AG04450 (cell line): ENCODE results near the gene NEDD4. TPM values are rescaled to one million over a fixed set of nuclear protein-coding genes. Genes with fewer than 3 reads are reported as not detected.
"Not testable (repeated sequence)": the region's sequence is repeated elsewhere in the genome, so short reads cannot be mapped to it uniquely, and the experiment has no call there.

Source experiments
- CTCF ChIA-PET: fragments of 300-600, 350-600 bp; formaldehyde crosslinking; extraction: SDS; loops from one replicate; lab custom pipeline; 2022; ENCODE audit warnings: antibody characterized with exemption, inconsistent platforms; lab: Charles Lee
- POLR2A ChIA-PET: fragments of 350-600 bp; formaldehyde crosslinking; extraction: SDS; loops from one replicate; lab custom pipeline; 2021; ENCODE audit warnings: antibody characterized with exemption, inconsistent platforms; lab: Yijun Ruan, JAX
- DNase-seq: peaks from one replicate; pipeline ENCODE4 v3.0.0-alpha.2; 2011; ENCODE audit warnings: low read depth, low spot score
- H3K27ac ChIP-seq: one replicate; pipeline ENCODE4 v1.5.1; 2012; ENCODE audit warnings: low read depth, low read length, control low read depth
- H3K27me3 ChIP-seq: one replicate; pipeline ENCODE4 v1.6.0; 2012; ENCODE audit warnings: low read length; ENCODE audit not compliant: control insufficient read depth, insufficient read depth
- H3K4me3 ChIP-seq: 2 replicates; pipeline ENCODE4 v1.5.1; 2011; ENCODE audit warnings: mild to moderate bottlenecking, low read depth, low read length, control low read depth
- H3K9me3 ChIP-seq: 2 replicates; pipeline ENCODE4 v1.5.1; 2012; ENCODE audit warnings: low read length; ENCODE audit not compliant: control insufficient read depth, insufficient read depth
- polyA plus RNA-seq: library from polyadenylated mRNA; depleted of rRNA; stranded (reverse); fragments of >200 nt; gene quantifications from 2 replicates; pipeline ENCODE4 v1.2.3, GENCODE V29; 2011
- TF ChIP-seq, protein P1 (sequence below): IDR thresholded peaks from 2 replicates; pipeline ENCODE4 v1.5.1; 2011; ENCODE audit warnings: low read depth, low read length, control low read depth, inconsistent platforms

Gene NEDD4
- polyA plus RNA-seq, 1 experiment = 57.8 TPM

DNA sequence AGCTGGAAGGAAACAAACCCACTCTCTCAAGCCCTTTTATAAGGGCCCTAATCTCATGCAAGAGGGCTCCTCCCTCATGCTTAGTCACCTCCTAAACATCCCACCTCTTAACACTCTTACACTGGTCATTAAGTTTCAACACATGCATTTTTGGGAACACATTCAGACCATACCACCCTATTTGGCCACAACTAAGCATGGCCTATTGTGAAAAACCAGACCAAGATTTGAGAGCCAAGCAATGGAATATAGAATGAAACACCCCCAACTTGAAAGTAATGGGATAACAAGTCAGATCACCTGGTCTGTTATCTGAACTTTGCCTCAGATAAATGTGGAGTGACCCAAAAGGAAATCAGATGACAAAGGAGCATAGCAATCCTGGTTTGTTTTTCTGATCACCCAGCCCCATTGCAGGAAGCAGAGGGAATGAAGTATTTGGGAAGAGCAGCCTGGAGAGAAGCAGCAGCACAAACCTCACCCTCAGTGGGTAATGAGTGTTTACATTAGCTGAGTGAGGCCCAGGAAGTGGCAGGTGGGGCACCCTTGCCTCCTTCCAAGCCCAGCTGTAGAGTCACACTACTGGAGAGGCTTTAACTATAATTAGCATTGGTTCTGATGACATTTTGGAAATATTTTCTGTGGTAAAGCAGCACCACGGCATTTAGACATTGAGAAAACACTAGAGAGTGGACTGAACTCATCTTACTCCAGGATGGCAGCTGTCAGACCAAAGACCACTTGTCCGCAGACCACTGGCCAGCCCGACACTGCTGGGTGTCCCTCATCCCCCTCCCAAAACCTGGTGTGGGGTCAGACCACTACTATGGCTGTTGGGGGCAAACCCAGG is 201.6 kb downstream of the NEDD4 start:
- TF ChIP-seq, protein P1, sequence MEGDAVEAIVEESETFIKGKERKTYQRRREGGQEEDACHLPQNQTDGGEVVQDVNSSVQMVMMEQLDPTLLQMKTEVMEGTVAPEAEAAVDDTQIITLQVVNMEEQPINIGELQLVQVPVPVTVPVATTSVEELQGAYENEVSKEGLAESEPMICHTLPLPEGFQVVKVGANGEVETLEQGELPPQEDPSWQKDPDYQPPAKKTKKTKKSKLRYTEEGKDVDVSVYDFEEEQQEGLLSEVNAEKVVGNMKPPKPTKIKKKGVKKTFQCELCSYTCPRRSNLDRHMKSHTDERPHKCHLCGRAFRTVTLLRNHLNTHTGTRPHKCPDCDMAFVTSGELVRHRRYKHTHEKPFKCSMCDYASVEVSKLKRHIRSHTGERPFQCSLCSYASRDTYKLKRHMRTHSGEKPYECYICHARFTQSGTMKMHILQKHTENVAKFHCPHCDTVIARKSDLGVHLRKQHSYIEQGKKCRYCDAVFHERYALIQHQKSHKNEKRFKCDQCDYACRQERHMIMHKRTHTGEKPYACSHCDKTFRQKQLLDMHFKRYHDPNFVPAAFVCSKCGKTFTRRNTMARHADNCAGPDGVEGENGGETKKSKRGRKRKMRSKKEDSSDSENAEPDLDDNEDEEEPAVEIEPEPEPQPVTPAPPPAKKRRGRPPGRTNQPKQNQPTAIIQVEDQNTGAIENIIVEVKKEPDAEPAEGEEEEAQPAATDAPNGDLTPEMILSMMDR = no peak
- Histone ChIP-seq H3K27me3 (peaks cover 5% of the 10 kb centered on the region), H3K9me3 (peaks cover 8% of the 10 kb centered on the region), H3K27ac (peak overlapping the region; percentile 42), H3K4me3 (no peak overlapping the region)
- POLR2A ChIA-PET = interaction anchor here (1.6 kb wide), 1 partner anchor 16 kb away, joined by 4 read pairs; no protein-coding TSS in a partner anchor
- DNase-seq = no peak
- CTCF ChIA-PET = interaction anchor here (1.5 to 1.6 kb wide), 2 partner anchors 17 to 19 kb away, joined by 3 to 4 read pairs; no protein-coding TSS in a partner anchor

DNA sequence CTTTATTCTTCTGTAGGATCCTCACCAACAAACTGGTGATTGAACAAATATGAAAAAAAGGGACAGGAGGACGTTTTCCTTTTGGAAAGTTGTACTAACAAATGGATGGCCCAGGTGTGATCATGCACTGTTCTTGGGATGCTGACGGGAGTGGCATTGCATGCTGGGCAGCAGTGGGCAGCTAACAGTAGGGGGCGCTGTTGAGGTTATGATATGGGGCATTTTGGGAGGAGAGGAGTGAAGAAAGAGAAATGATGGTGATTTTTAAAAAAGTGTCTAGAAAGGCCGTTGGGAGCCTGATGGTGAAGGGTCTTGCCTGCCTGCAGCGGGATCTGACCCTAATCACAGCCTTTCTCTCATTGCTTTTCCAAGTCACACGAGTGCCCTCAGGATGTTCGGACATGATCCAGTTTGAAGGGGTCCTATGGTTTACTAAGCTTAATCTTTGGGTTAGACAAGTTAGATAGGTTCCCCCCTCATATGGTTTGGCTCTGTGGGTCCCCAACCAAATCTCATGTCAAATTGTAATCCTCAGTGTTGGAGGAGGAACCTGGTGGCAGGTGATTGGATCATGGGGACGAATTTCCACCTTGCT is 204.2 kb downstream of the NEDD4 start:
- Histone ChIP-seq H3K27me3 (no peaks in the 10 kb centered on the region), H3K9me3 (peaks cover 6% of the 10 kb centered on the region), H3K4me3 (no peak overlapping the region), H3K27ac (no peak overlapping the region)
- ChIA-PET CTCF (interaction anchor here (0.6 to 1.6 kb wide), 7 partner anchors 10 to 143 kb away, joined by 3 to 5 read pairs (median 3); no protein-coding TSS in a partner anchor), POLR2A (no interaction called here)
- no peak for DNase-seq
- TF ChIP-seq, protein P1 = peak; percentile 48

DNA sequence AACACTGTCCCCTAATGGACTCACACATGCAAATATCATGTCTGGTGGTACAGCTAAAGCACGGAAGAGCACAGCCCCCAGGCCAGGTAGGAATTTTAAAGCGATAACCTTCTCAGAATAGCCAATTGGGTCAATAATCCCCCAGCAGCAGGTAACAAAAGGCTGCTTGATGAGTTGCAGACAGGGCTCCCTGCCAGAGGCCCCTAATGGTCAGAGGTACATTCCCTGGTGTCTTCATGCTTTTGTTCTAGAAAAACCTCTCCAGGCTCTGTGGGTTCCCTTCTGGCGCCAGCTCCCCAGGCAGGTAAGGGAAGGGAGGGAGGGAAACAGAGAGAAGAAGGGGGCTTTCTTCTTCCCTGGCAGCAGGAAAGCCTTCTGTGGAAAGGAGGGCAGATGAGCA is 207.1 kb downstream of the NEDD4 start:
- DNase-seq = no peak
- H3K9me3 ChIP-seq = no peaks in the 10 kb centered on the region; the same call in 1 of the 2 replicates
- no peaks in the 10 kb centered on the region for H3K27me3 ChIP-seq
- no peak overlapping the region for H3K27ac ChIP-seq
- ChIA-PET CTCF (interaction anchor here (2.0 kb wide), 1 partner anchor 11 kb away, joined by 6 read pairs; no protein-coding TSS in a partner anchor), POLR2A (no interaction called here)
- H3K4me3 ChIP-seq = no peak overlapping the region
- TF ChIP-seq, protein P1 = no peak

- H3K4me3 ChIP-seq, DNase-seq, H3K27me3 ChIP-seq, H3K27ac ChIP-seq, H3K9me3 ChIP-seq, POLR2A ChIA-PET: not testable (repeated sequence)
- CTCF ChIA-PET = interaction anchor here (2.0 kb wide), 1 partner anchor 10 kb away, joined by 6 read pairs; no protein-coding TSS in a partner anchor
Observed at GRCh38 chr15:55785593-55785992, 207.8 kb downstream of the NEDD4 start.

- POLR2A ChIA-PET = interaction anchor here (0.6 kb wide), 1 partner anchor 42 kb away, joined by 4 read pairs; no protein-coding TSS in a partner anchor
- TF ChIP-seq, protein P1 = no peak
- Histone ChIP-seq H3K27ac (no peak overlapping the region), H3K27me3 (no peaks in the 10 kb centered on the region), H3K4me3 (no peak overlapping the region), H3K9me3 (peaks cover 4% of the 10 kb centered on the region)
- no peak for DNase-seq
- CTCF ChIA-PET = interaction anchor here (3.1 kb wide), 1 partner anchor 10 kb away, joined by 19 read pairs; no protein-coding TSS in a partner anchor
Observed at GRCh38 chr15:55784286-55784685, 209.1 kb downstream of the NEDD4 start.
